ENCODE measurements around the gene DLGAP1.

- TF ChIP-seq CTCF (IDR thresholded peaks at IDR 0.05; ENCODE audit: insufficient read depth, low read length, poor library complexity, severe bottlenecking), result no peak
- no peak for TF ChIP-seq EZH2phosphoT487 (conservative IDR thresholded peaks at IDR 0.05; ENCODE audit: low read length)
Observed at GRCh38 chr18:3723554-3723953, 731.6 kb downstream of the DLGAP1 start.
